Dendritic cell treated with granulocyte-macrophage colony-stimulating factor and Interleukin-4, amounts not matched to agents 40 ng/mL and 50 ng/mL, for 4 days (primary cell): ENCODE results near the gene TXNDC2.

Experiments used
- H3K27ac Mint-ChIP-seq: one replicate; pipeline ENCODE4 v1.8.0; 2022; ENCODE audit warnings: mild to moderate bottlenecking, mixed read lengths
- H3K27me3 Mint-ChIP-seq: one replicate; pipeline ENCODE4 v1.8.0; 2022; ENCODE audit warnings: mild to moderate bottlenecking, mixed read lengths
- H3K36me3 Mint-ChIP-seq: one replicate; pipeline ENCODE4 v1.8.0; 2022; ENCODE audit warnings: low read depth, mixed read lengths
- H3K4me1 Mint-ChIP-seq: one replicate; pipeline ENCODE4 v1.8.0; 2022; ENCODE audit warnings: low read depth, mixed read lengths
- H3K4me3 Mint-ChIP-seq: one replicate; pipeline ENCODE4 v1.8.0; 2022; ENCODE audit warnings: mild to moderate bottlenecking, moderate library complexity, mixed read lengths
- H3K9me3 Mint-ChIP-seq: one replicate; pipeline ENCODE4 v1.8.0; 2022; ENCODE audit warnings: mixed read lengths
- intact Hi-C: fragments of 100-400 bp; cut with micrococcal nuclease; formaldehyde crosslinking; loops from one replicate; pipeline ENCODE4 v1.15.0; 2022

Gene TXNDC2

GRCh38 chr18:9915291-9916076, 29.7 kb downstream of the TXNDC2 start:
- Mint-ChIP-seq H3K4me3 (peak overlapping the region; percentile 79), H3K4me1 (peaks cover 29% of the 10 kb centered on the region), H3K36me3 (peaks cover 6% of the 10 kb centered on the region), H3K9me3 (no peaks in the 10 kb centered on the region), H3K27ac (peak overlapping the region; percentile 95), H3K27me3 (no peaks in the 10 kb centered on the region)
- intact Hi-C loops, result loop anchor here (10.0 kb wide), 1 partner anchor 301 kb away; the partner anchor contains the start of gene PPP4R1

GRCh38 chr18:9916077-9916639, 30.4 kb downstream of the TXNDC2 start:
- H3K36me3 Mint-ChIP-seq, result peaks cover 6% of the 10 kb centered on the region
- peak overlapping the region; percentile 95 for H3K27ac Mint-ChIP-seq
- H3K4me3 Mint-ChIP-seq, result peak overlapping the region; percentile 79
- H3K27me3 Mint-ChIP-seq, result no peaks in the 10 kb centered on the region
- no peaks in the 10 kb centered on the region for H3K9me3 Mint-ChIP-seq
- peaks cover 26% of the 10 kb centered on the region for H3K4me1 Mint-ChIP-seq
- intact Hi-C loops, result loop anchor here (10.0 kb wide), 1 partner anchor 301 kb away; the partner anchor contains the start of gene PPP4R1

- Mint-ChIP-seq H3K27me3 (no peaks in the 10 kb centered on the region), H3K36me3 (peaks cover 6% of the 10 kb centered on the region), H3K4me3 (no peak overlapping the region), H3K27ac (peak overlapping the region; percentile 95), H3K9me3 (no peaks in the 10 kb centered on the region), H3K4me1 (peaks cover 26% of the 10 kb centered on the region)
- intact Hi-C loops, result loop anchor here (10.0 kb wide), 1 partner anchor 302 kb away; the partner anchor contains the start of gene PPP4R1
Measured at GRCh38 chr18:9916808-9917207, 31.0 kb downstream of the TXNDC2 start.

GRCh38 chr18:9918016-9918680, 32.4 kb downstream of the TXNDC2 start:
- peaks cover 22% of the 10 kb centered on the region for H3K4me1 Mint-ChIP-seq
- H3K27ac Mint-ChIP-seq, result no peak overlapping the region
- H3K4me3 Mint-ChIP-seq, result no peak overlapping the region
- intact Hi-C loops, result loop anchor here (10.0 kb wide), 1 partner anchor 303 kb away; the partner anchor contains the start of gene PPP4R1
- peaks cover 6% of the 10 kb centered on the region for H3K36me3 Mint-ChIP-seq
- H3K27me3 Mint-ChIP-seq, result no peaks in the 10 kb centered on the region
- no peaks in the 10 kb centered on the region for H3K9me3 Mint-ChIP-seq

GRCh38 chr18:9919564-9920232, 33.9 kb downstream of the TXNDC2 start:
- Mint-ChIP-seq H3K36me3 (peaks cover 4% of the 10 kb centered on the region), H3K4me3 (no peak overlapping the region), H3K9me3 (no peaks in the 10 kb centered on the region), H3K4me1 (peaks cover 21% of the 10 kb centered on the region), H3K27ac (no peak overlapping the region), H3K27me3 (no peaks in the 10 kb centered on the region)
- intact Hi-C loops, result loop anchor here (10.0 kb wide), 1 partner anchor 305 kb away; the partner anchor contains the start of gene PPP4R1

- H3K36me3 Mint-ChIP-seq, result no peaks in the 10 kb centered on the region
- no peak overlapping the region for H3K4me3 Mint-ChIP-seq
- no peaks in the 10 kb centered on the region for H3K9me3 Mint-ChIP-seq
- peaks cover 12% of the 10 kb centered on the region for H3K4me1 Mint-ChIP-seq
- H3K27ac Mint-ChIP-seq, result no peak overlapping the region
- intact Hi-C loops, result no loop called here
- no peaks in the 10 kb centered on the region for H3K27me3 Mint-ChIP-seq
Measured at GRCh38 chr18:9922592-9923311, 37.0 kb downstream of the TXNDC2 start.

GRCh38 chr18:9924371-9924943, 38.7 kb downstream of the TXNDC2 start:
- Mint-ChIP-seq H3K27me3 (no peaks in the 10 kb centered on the region), H3K27ac (no peak overlapping the region), H3K4me3 (no peak overlapping the region), H3K4me1 (peaks cover 19% of the 10 kb centered on the region), H3K36me3 (no peaks in the 10 kb centered on the region), H3K9me3 (no peaks in the 10 kb centered on the region)
- intact Hi-C loops, result no loop called here

GRCh38 chr18:9925369-9925768, 39.6 kb downstream of the TXNDC2 start:
- no peak overlapping the region for H3K27ac Mint-ChIP-seq
- no peak overlapping the region for H3K4me3 Mint-ChIP-seq
- intact Hi-C loops, result no loop called here
- H3K36me3 Mint-ChIP-seq, result no peaks in the 10 kb centered on the region
- no peaks in the 10 kb centered on the region for H3K9me3 Mint-ChIP-seq
- H3K27me3 Mint-ChIP-seq, result no peaks in the 10 kb centered on the region
- H3K4me1 Mint-ChIP-seq, result peaks cover 19% of the 10 kb centered on the region

GRCh38 chr18:9925795-9926194, 40.0 kb downstream of the TXNDC2 start:
- no peaks in the 10 kb centered on the region for H3K9me3 Mint-ChIP-seq
- no peak overlapping the region for H3K27ac Mint-ChIP-seq
- intact Hi-C loops, result no loop called here
- no peak overlapping the region for H3K4me3 Mint-ChIP-seq
- H3K27me3 Mint-ChIP-seq, result no peaks in the 10 kb centered on the region
- peaks cover 19% of the 10 kb centered on the region for H3K4me1 Mint-ChIP-seq
- H3K36me3 Mint-ChIP-seq, result no peaks in the 10 kb centered on the region

GRCh38 chr18:9926223-9926894, 40.6 kb downstream of the TXNDC2 start:
- H3K36me3 Mint-ChIP-seq, result no peaks in the 10 kb centered on the region
- intact Hi-C loops, result no loop called here
- H3K4me1 Mint-ChIP-seq, result peaks cover 19% of the 10 kb centered on the region
- H3K27me3 Mint-ChIP-seq, result no peaks in the 10 kb centered on the region
- H3K9me3 Mint-ChIP-seq, result no peaks in the 10 kb centered on the region
- H3K4me3 Mint-ChIP-seq, result no peak overlapping the region
- H3K27ac Mint-ChIP-seq, result no peak overlapping the region

- intact Hi-C loops, result no loop called here
- Mint-ChIP-seq H3K4me3 (no peak overlapping the region), H3K9me3 (no peaks in the 10 kb centered on the region), H3K27me3 (no peaks in the 10 kb centered on the region), H3K36me3 (peaks cover 5% of the 10 kb centered on the region), H3K4me1 (peaks cover 24% of the 10 kb centered on the region), H3K27ac (no peak overlapping the region)
Measured at GRCh38 chr18:9926977-9927376, 41.2 kb downstream of the TXNDC2 start.

GRCh38 chr18:9927392-9928063, 41.8 kb downstream of the TXNDC2 start:
- H3K27me3 Mint-ChIP-seq, result no peaks in the 10 kb centered on the region
- H3K9me3 Mint-ChIP-seq, result no peaks in the 10 kb centered on the region
- peaks cover 25% of the 10 kb centered on the region for H3K4me1 Mint-ChIP-seq
- H3K27ac Mint-ChIP-seq, result no peak overlapping the region
- no peak overlapping the region for H3K4me3 Mint-ChIP-seq
- intact Hi-C loops, result no loop called here
- H3K36me3 Mint-ChIP-seq, result peaks cover 10% of the 10 kb centered on the region
